Transverse colon (tissue), 4 donors: Measurements from ENCODE around the gene PTPRN2.

Experiments
- CTCF ChIP-seq, 5 experiments: fragments of 200-600 bp in 3 of 5; fragments of 450-650 bp in 2 of 5; sonication (generic) in 3 of 5; IDR thresholded peaks; 1 replicate in 2 of 5; 2 replicates in 3 of 5; pipeline ENCODE4 v1.5.1; 2016 to 2017; ENCODE audit warnings: antibody characterized with exemption in 5 of 5, inconsistent platforms in 3 of 5, mild to moderate bottlenecking in 2 of 5, moderate library complexity in 1 of 5
- POLR2A ChIP-seq: fragments of 450-650 bp; IDR thresholded peaks from one replicate; pipeline ENCODE4 v1.6.1; 2016; ENCODE audit warnings: antibody characterized with exemption, mild to moderate bottlenecking, moderate library complexity
- POLR2AphosphoS5 ChIP-seq, 3 donors: sonication (generic); formaldehyde crosslinking; IDR thresholded peaks; one replicate each; pipeline ENCODE4 v1.6.1; 2016; ENCODE audit warnings: antibody characterized with exemption in 3 of 3

GRCh38 chr7:158570449-158571170 lies 17.0 kb downstream of the PTPRN2 start:
- TF ChIP-seq CTCF (IDR thresholded peaks at IDR 0.05): no peak
- TF ChIP-seq POLR2AphosphoS5 (IDR thresholded peaks at IDR 0.05): no peak
- TF ChIP-seq POLR2A: no peak
